K562 (cell line): Measurements from ENCODE around the gene CENPT. TPM values are rescaled to one million over a fixed set of nuclear protein-coding genes. Genes with fewer than 3 reads are reported as not detected.
A peak's percentile ranks its signal among the peaks of the same experiment; 100 is the strongest.

Source experiments
- ARID2 ChIP-seq: fragments of 450-650 bp; IDR thresholded peaks from 2 replicates; pipeline ENCODE4 v1.6.1; 2017; ENCODE audit warnings: antibody characterized with exemption, mild to moderate bottlenecking
- BHLHE40 ChIP-seq: IDR thresholded peaks from 2 replicates; pipeline ENCODE4 v1.6.1; 2011; ENCODE audit warnings: low read length, improper control_type of control experiment
- BMI1 ChIP-seq: fragments of 150-350 bp; IDR thresholded peaks from 2 replicates; pipeline ENCODE4 v1.6.1; 2014; ENCODE audit warnings: low read length
- BRD4 ChIP-seq: fragments of 200-600 bp; sonication (generic); IDR thresholded peaks from 2 replicates; pipeline ENCODE4 v1.6.1; 2017; ENCODE audit warnings: inconsistent platforms
- C11orf30 ChIP-seq: fragments of 450-650 bp; IDR thresholded peaks from 2 replicates; pipeline ENCODE4 v1.6.1; 2016; ENCODE audit warnings: low read depth, mild to moderate bottlenecking
- CREB1 ChIP-seq, 2 experiments: sonication (generic) in 1 of 2; formaldehyde crosslinking in 1 of 2; IDR thresholded peaks; 2 replicates each; pipeline versions ENCODE4 v1.6.1 to v1.8.0; 2012 to 2022; ENCODE audit warnings: inconsistent platforms in 1 of 2, mild to moderate bottlenecking in 1 of 2, missing genetic modification reagents in 1 of 2, moderate library complexity in 1 of 2
- CTBP1 ChIP-seq: fragments of 450-650 bp; IDR thresholded peaks from 2 replicates; pipeline ENCODE4 v1.6.1; 2016; ENCODE audit warnings: borderline replicate concordance
- ELF2 ChIP-seq: fragments of 250-450 bp; sonication (Bioruptor Pico); IDR thresholded peaks from 2 replicates; pipeline ENCODE4 v1.5.0; 2021; ENCODE audit warnings: mild to moderate bottlenecking
- EP300 ChIP-seq: IDR thresholded peaks from 2 replicates; pipeline ENCODE4 v1.6.1; 2012; ENCODE audit warnings: low read length, improper control_type of control experiment
- HNRNPLL ChIP-seq: fragments of 200-400 bp; formaldehyde crosslinking; IDR thresholded peaks from 2 replicates; pipeline ENCODE4 v1.6.1; 2017; ENCODE audit warnings: low read length, low read depth, mild to moderate bottlenecking; ENCODE audit not compliant: poor library complexity, severe bottlenecking
- MED1 ChIP-seq: sonication (generic); formaldehyde crosslinking; IDR thresholded peaks from 2 replicates; pipeline ENCODE4 v1.8.1; 2023; ENCODE audit warnings: missing genetic modification reagents, borderline replicate concordance
- MEIS2 ChIP-seq: fragments of 450-650 bp; IDR thresholded peaks from 2 replicates; pipeline ENCODE4 v1.6.1; 2014; ENCODE audit warnings: mild to moderate bottlenecking; ENCODE audit not compliant: partially characterized antibody
- MTF1 ChIP-seq: fragments of 250-450 bp; sonication (Bioruptor Pico); IDR thresholded peaks from 2 replicates; pipeline ENCODE4 v1.9.0; 2021; ENCODE audit warnings: moderate library complexity, mild to moderate bottlenecking, inconsistent platforms, borderline replicate concordance
- NCOR1 ChIP-seq: fragments of 450-650 bp; IDR thresholded peaks from 2 replicates; pipeline ENCODE4 v1.6.1; 2016; ENCODE audit warnings: mild to moderate bottlenecking, moderate library complexity
- NFE2 ChIP-seq: IDR thresholded peaks from 2 replicates; pipeline ENCODE4 v1.6.1; 2014; ENCODE audit warnings: antibody characterized with exemption, low read depth
- NR2C2 ChIP-seq, 2 experiments: fragments of 200-800 bp in 1 of 2; sonication (Bioruptor generic) in 1 of 2; sonication (generic) in 1 of 2; formaldehyde crosslinking in 1 of 2; IDR thresholded peaks; 2 replicates each; pipeline versions ENCODE4 v1.6.1 to v1.8.0; 2016 to 2022; ENCODE audit warnings: mild to moderate bottlenecking in 1 of 2, missing compliant biosample characterization in 1 of 2, missing genetic modification characterization in 1 of 2, missing genetic modification reagents in 1 of 2
- POLR2AphosphoS2 ChIP-seq: IDR thresholded peaks from 2 replicates; pipeline ENCODE4 v1.6.1; 2012; ENCODE audit warnings: low read length, improper control_type of control experiment
- PTBP1 ChIP-seq: fragments of 200-400 bp; formaldehyde crosslinking; IDR thresholded peaks from 2 replicates; pipeline ENCODE4 v1.6.1; 2017; ENCODE audit warnings: low read depth, low read length
- SRSF9 ChIP-seq: fragments of 200-400 bp; formaldehyde crosslinking; IDR thresholded peaks from 2 replicates; pipeline ENCODE4 v1.6.1; 2017; ENCODE audit warnings: low read depth, low read length, borderline replicate concordance
- ZFP36 ChIP-seq: fragments of 150-350 bp; IDR thresholded peaks from 2 replicates; pipeline ENCODE4 v1.6.1; 2018; ENCODE audit warnings: low read length, low read depth; ENCODE audit not compliant: partially characterized antibody
- ZNF3 ChIP-seq: fragments of 250-450 bp; sonication (Bioruptor Pico); IDR thresholded peaks from 2 replicates; pipeline ENCODE4 v1.5.0; 2021; ENCODE audit warnings: mild to moderate bottlenecking, moderate library complexity
- polyA plus RNA-seq, 8 experiments: library from polyadenylated mRNA; depleted of rRNA in 4 of 8; stranded (reverse) in 5 of 8; unstranded in 3 of 8; fragments of >200 nt; fragmentation: Nextera tagmentation in 2 of 8; fragmentation: Illumina TruSeq in 1 of 8; extraction: Ambion mirVana in 2 of 8; extraction: Trizol in 1 of 8; gene quantifications; 2 replicates each; pipeline versions ENCODE4 v1.2.1 to v1.2.3, GENCODE V29; 2011 to 2014; ENCODE audit warnings: inconsistent platforms in 1 of 8, missing spikeins in 1 of 8
- total RNA-seq, 7 experiments: library from RNA; depleted of rRNA in 6 of 7; stranded (reverse); fragments of >200 nt in 6 of 7; fragmentation: Illumina TruSeq in 2 of 7; extraction: Trizol in 2 of 7; gene quantifications; 2 replicates each; pipeline versions ENCODE4 v1.2.1 to v1.2.3, GENCODE V29; 2011 to 2021; ENCODE audit warnings: low replicate concordance in 1 of 7
- TF ChIP-seq, protein P1 (sequence below): sonication (generic); formaldehyde crosslinking; IDR thresholded peaks from 2 replicates; pipeline ENCODE4 v1.8.1; 2023; ENCODE audit warnings: mild to moderate bottlenecking, missing genetic modification reagents, moderate library complexity
- TF ChIP-seq, protein P2 (sequence below): fragments of 450-650 bp; IDR thresholded peaks from 2 replicates; pipeline ENCODE4 v1.6.1; 2016; ENCODE audit warnings: missing biosample characterization, missing genetic modification characterization
- TF ChIP-seq, protein P3 (sequence below): sonication (generic); formaldehyde crosslinking; IDR thresholded peaks from 2 replicates; pipeline ENCODE4 v1.9.0; 2022; ENCODE audit warnings: mild to moderate bottlenecking, missing genetic modification reagents
- TF ChIP-seq, protein P4 (sequence below): fragments of 250-450 bp; sonication (Bioruptor Pico); IDR thresholded peaks from 2 replicates; pipeline ENCODE4 v1.8.0; 2022; ENCODE audit warnings: inconsistent platforms, mild to moderate bottlenecking, moderate library complexity, borderline replicate concordance
- TF ChIP-seq, protein P5 (sequence below): fragments of 250-450 bp; sonication (Bioruptor Pico); IDR thresholded peaks from 2 replicates; pipeline ENCODE4 v1.8.0; 2021; ENCODE audit warnings: borderline replicate concordance, mild to moderate bottlenecking, moderate library complexity; ENCODE audit not compliant: poor library complexity, severe bottlenecking

CENPT gene
- total and polyA plus RNA-seq, 9 of the 15 experiments (the other 6 are each of a cell fraction or from before 2014, with no cell fraction given), result 3.6 to 94.2 (median 44.1) TPM

DNA sequence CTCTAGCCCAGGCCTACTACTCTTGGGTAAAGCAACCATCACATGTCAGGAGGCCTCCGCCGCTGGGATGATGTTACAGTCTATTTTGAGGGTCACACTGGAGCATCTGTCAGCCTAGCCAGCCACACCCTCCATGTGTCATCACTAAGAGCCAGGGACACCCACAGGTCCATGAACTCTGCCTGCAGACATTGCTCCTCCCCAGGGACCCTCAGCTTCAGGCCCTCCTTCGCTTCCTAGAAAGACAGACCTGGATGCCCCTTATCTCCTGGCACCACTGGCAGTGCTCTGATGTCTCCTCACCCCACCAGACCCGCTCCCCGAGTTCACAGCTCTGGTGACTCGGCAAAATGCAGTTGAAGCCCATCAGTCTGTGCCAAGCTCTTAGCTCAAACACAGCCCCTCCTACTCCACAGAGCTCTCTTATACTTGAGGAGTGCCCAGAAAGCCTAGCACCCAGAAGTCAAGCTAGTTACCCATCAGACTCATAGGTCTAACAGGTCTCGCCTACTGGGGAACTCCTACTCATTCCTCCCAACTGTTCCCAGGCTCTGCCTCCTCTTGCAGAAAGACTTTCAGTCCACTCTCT is 47.1 kb downstream of the CENPT start (continued):
- no peak for TF ChIP-seq MTF1
- peak; percentile 61 for TF ChIP-seq CREB1 (IDR thresholded peaks at IDR 0.05)
- no peak for TF ChIP-seq CREB1 (CRISPR knock-in tag; IDR thresholded peaks at IDR 0.05)
- TF ChIP-seq BMI1, result no peak
- TF ChIP-seq, protein P1, sequence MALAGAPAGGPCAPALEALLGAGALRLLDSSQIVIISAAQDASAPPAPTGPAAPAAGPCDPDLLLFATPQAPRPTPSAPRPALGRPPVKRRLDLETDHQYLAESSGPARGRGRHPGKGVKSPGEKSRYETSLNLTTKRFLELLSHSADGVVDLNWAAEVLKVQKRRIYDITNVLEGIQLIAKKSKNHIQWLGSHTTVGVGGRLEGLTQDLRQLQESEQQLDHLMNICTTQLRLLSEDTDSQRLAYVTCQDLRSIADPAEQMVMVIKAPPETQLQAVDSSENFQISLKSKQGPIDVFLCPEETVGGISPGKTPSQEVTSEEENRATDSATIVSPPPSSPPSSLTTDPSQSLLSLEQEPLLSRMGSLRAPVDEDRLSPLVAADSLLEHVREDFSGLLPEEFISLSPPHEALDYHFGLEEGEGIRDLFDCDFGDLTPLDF, result no peak
- TF ChIP-seq ARID2, result no peak
- TF ChIP-seq C11orf30, result peak; percentile 57; the same call in 1 of the 2 replicates
- TF ChIP-seq HNRNPLL, result no peak
- TF ChIP-seq, protein P2, sequence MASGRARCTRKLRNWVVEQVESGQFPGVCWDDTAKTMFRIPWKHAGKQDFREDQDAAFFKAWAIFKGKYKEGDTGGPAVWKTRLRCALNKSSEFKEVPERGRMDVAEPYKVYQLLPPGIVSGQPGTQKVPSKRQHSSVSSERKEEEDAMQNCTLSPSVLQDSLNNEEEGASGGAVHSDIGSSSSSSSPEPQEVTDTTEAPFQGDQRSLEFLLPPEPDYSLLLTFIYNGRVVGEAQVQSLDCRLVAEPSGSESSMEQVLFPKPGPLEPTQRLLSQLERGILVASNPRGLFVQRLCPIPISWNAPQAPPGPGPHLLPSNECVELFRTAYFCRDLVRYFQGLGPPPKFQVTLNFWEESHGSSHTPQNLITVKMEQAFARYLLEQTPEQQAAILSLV, result no peak
- TF ChIP-seq NR2C2 (CRISPR knock-in tag; IDR thresholded peaks at IDR 0.05), result no peak
- 0 out of 2 replicates have a peak, but pooled peaks have one; percentile 21 for TF ChIP-seq NR2C2 (tag; IDR thresholded peaks at IDR 0.05)
- TF ChIP-seq SRSF9, result no peak
- TF ChIP-seq, protein P3, sequence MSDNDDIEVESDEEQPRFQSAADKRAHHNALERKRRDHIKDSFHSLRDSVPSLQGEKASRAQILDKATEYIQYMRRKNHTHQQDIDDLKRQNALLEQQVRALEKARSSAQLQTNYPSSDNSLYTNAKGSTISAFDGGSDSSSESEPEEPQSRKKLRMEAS (CRISPR knock-in tag), result peak; percentile 47
- peak; percentile 27; the same call in 1 of the 2 replicates for TF ChIP-seq NFE2
- no peak for TF ChIP-seq ELF2
- TF ChIP-seq PTBP1, result no peak
- no peak for TF ChIP-seq BHLHE40
- no peak for TF ChIP-seq ZNF3
- TF ChIP-seq ZFP36, result no peak
- no peak for TF ChIP-seq POLR2AphosphoS2
- TF ChIP-seq, protein P4, sequence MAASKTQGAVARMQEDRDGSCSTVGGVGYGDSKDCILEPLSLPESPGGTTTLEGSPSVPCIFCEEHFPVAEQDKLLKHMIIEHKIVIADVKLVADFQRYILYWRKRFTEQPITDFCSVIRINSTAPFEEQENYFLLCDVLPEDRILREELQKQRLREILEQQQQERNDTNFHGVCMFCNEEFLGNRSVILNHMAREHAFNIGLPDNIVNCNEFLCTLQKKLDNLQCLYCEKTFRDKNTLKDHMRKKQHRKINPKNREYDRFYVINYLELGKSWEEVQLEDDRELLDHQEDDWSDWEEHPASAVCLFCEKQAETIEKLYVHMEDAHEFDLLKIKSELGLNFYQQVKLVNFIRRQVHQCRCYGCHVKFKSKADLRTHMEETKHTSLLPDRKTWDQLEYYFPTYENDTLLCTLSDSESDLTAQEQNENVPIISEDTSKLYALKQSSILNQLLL (CRISPR knock-in tag), result no peak
- TF ChIP-seq CTBP1, result no peak
- TF ChIP-seq MEIS2, result peak; percentile 44
- no peak for TF ChIP-seq NCOR1
- no peak for TF ChIP-seq MED1 (CRISPR knock-in tag)
- TF ChIP-seq, protein P5, sequence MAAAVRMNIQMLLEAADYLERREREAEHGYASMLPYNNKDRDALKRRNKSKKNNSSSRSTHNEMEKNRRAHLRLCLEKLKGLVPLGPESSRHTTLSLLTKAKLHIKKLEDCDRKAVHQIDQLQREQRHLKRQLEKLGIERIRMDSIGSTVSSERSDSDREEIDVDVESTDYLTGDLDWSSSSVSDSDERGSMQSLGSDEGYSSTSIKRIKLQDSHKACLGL (CRISPR knock-in tag), result no peak
- TF ChIP-seq EP300, result no peak
- TF ChIP-seq BRD4, result no peak
